Omental fat pad (tissue), 4 donors: ENCODE measurements around the gene IFNA13. TPM values are rescaled to one million over a fixed set of nuclear protein-coding genes. Genes with fewer than 3 reads are reported as not detected.

Source experiments
- ATAC-seq: fragments of 150-250 bp; one replicate; pipeline ENCODE4 v1.9.1; 2016; ENCODE audit warnings: mild to moderate bottlenecking, moderate library complexity; ENCODE audit not compliant: low FRiP score
- DNase-seq: peaks from one replicate; pipeline ENCODE4 v3.0.0-alpha.2; 2019; ENCODE audit warnings: low spot score
- CTCF ChIP-seq, 3 donors: fragments of 450-650 bp; IDR thresholded peaks; one replicate each; pipeline ENCODE4 v1.5.1; 2016 to 2017; ENCODE audit warnings: antibody characterized with exemption in 3 of 3, mild to moderate bottlenecking in 3 of 3, moderate library complexity in 2 of 3
- total RNA-seq, 4 donors: library from RNA; depleted of rRNA; stranded (reverse); fragments of >200 nt; gene quantifications; one replicate each; pipeline ENCODE4 v1.1.0, GENCODE V29; 2016

IFNA13 gene
- total RNA-seq: not detected

GRCh38 chr9:21367957-21368356, at the start of gene IFNA13:
Gene IFNA13, minus strand, starts transcription at chr9:21368057. Its CDS starts 47 bp downstream, at chr9:21368010.
- DNase-seq (no peak), ATAC-seq (no peak)
- no peak for TF ChIP-seq CTCF (IDR thresholded peaks at IDR 0.05)

- no peak for DNase-seq
- TF ChIP-seq CTCF (IDR thresholded peaks at IDR 0.05): no peak
- ATAC-seq: no peak
Observed at GRCh38 chr9:21415493-21416267, 47.8 kb upstream of the IFNA13 start.

GRCh38 chr9:21414220-21414940, 46.5 kb upstream of the IFNA13 start:
- no peak for DNase-seq
- no peak for ATAC-seq
- no peak for TF ChIP-seq CTCF (IDR thresholded peaks at IDR 0.05)

- DNase-seq: no peak
- no peak for ATAC-seq
- no peak for TF ChIP-seq CTCF (IDR thresholded peaks at IDR 0.05)
Observed at GRCh38 chr9:21413624-21414023, 45.8 kb upstream of the IFNA13 start.

- TF ChIP-seq CTCF (IDR thresholded peaks at IDR 0.05): no peak
- ATAC-seq (no peak), DNase-seq (no peak)
Observed at GRCh38 chr9:21413151-21413550, 45.3 kb upstream of the IFNA13 start.

- no peak for ATAC-seq
- TF ChIP-seq CTCF (IDR thresholded peaks at IDR 0.05): no peak
- DNase-seq: no peak
Observed at GRCh38 chr9:21412107-21412506, 44.2 kb upstream of the IFNA13 start.
